Ramos (cell line): ENCODE results near the gene NAV1.

ENCODE experiments used
- in situ Hi-C: fragments of 300-500 bp; cut with MboI; formaldehyde crosslinking; loops from one replicate; pipeline ENCODE4 v1.14.3; 2022; ENCODE audit warnings: low sequenced_read_pairs; ENCODE audit not compliant: unreplicated experiment

NAV1 gene

DNA sequence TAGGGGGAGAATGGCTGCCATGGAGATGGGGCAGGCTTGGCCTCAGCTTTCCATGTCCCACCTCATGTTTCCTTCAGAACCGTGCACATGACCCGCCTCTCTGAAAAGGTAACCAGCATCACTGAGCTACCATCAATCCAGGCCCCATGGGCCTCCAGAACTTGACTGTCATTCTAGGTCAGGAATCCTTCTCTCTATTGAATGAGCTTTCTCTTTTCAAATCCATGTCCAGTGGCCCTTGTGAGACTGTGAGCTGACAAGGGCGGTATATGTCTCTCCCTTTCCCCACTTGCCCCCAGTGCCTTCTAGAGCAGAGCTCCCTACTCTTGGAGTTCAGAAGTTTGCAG lies 36.4 kb upstream of the NAV1 start:
- in situ Hi-C loops = no loop called here

GRCh38 chr1:201503397-201504176 lies 35.3 kb upstream of the NAV1 start:
- in situ Hi-C loops = no loop called here

DNA sequence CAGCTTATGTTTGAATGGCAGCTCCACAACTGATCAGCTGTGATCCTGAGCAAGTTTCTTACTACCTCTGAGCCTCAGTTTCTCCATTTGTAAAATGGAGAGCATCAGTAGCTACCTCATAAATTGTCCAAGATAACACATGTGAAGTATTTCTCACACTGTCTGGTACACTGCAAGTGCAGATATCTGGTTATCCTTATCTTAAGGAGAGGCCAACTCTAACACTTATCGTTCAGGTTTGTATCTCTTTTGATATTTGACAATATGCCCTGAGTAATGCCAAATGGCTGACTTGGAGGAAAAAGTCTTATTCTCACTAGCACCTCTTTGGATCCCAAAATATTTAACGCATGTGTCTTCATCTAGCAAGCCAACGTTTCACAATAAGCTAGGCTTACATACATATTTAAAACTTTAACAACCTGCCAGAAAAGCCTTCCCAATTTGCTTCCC lies 34.7 kb upstream of the NAV1 start:
- in situ Hi-C loops = no loop called here

- in situ Hi-C loops = no loop called here
These were observed 34.0 kb upstream of the NAV1 start for GRCh38 chr1:201504799-201505502.

DNA sequence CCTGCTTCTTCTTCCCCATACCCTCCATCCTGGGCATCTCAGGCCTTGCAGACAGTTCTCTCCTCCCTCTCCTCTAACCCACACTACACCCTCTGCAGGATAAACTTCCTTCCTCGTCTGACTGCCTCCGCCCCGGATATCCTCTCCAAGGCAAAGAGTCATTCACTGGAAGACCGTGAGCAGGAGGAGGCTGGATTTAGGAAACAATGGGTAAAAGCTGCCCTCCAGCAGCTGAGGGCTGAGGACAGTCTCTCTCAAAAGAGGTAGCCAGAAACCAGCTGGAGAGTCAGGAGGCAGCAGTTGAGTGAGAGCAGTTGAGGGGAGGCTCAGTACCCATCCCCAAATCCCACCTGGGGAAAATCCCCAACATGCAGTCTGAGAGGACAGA lies 33.4 kb upstream of the NAV1 start:
- in situ Hi-C loops = no loop called here

DNA sequence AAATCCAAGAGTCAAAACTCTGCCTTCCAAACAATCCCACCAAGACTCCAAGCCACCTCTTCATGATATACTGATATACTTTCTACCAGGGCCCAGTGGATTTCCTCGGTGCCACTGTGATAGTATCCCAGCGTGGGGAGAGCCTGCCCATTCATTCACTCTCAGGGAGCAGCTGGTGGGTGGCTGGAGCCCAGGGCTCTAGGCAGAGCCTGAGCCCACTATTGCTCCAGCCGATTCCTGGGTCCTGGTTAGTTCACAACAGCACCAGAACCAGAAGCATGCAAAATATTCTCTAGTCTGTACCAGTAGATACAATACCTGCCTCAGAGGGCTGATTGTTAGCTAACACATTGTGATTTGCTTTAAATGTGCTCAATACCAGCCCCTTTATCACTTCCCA lies 32.8 kb upstream of the NAV1 start:
- in situ Hi-C loops = no loop called here

- in situ Hi-C loops = no loop called here
These were observed 32.2 kb upstream of the NAV1 start, which contains the start of gene CSRP1 for GRCh38 chr1:201506557-201507359. Gene CSRP1 (minus strand): TSS chr1:201507123. CDS start chr1:201496303, 10,820 bp downstream.

GRCh38 chr1:201507360-201507675 lies 31.6 kb upstream of the NAV1 start:
- in situ Hi-C loops = no loop called here

- in situ Hi-C loops = no loop called here
These were observed 30.1 kb upstream of the NAV1 start for GRCh38 chr1:201508809-201509208.

DNA sequence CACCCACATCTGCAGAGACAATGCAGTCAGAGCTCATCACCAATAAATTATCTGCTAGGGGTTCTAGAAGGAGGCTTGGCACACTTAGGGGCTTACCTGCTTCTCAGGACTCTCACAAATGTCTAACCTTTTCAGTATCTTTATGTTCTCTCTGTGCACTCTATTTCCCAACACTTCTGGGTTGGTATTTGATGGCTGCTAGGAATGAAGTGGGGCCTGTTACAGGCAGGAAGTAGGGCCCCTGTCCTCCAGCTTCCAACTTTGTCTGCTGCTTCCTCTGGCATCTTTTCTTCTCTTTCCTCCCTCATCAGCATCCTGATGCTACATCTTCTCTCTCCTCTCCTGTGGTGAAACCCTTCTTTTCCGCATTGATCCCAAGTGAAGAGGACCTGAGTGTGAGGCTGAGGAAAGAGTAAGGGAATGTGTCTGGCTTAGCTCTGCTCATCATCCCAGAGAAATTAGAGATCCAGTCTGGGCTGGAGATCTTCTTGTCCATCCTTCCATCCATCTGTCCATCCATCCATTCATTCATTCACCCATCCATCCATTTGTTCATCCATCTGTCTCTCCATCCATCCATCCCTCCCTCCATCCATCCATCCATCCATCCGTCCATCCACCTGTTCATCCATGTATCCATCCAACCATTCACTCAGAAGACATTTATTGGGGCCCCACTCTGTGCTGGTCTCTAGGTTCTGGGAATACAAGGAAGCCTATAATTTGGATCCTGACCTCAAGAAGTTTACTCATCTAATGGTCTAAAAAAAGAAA lies 29.1 kb upstream of the NAV1 start:
- in situ Hi-C loops = no loop called here

GRCh38 chr1:201510734-201511133 lies 28.2 kb upstream of the NAV1 start:
- in situ Hi-C loops = no loop called here

DNA sequence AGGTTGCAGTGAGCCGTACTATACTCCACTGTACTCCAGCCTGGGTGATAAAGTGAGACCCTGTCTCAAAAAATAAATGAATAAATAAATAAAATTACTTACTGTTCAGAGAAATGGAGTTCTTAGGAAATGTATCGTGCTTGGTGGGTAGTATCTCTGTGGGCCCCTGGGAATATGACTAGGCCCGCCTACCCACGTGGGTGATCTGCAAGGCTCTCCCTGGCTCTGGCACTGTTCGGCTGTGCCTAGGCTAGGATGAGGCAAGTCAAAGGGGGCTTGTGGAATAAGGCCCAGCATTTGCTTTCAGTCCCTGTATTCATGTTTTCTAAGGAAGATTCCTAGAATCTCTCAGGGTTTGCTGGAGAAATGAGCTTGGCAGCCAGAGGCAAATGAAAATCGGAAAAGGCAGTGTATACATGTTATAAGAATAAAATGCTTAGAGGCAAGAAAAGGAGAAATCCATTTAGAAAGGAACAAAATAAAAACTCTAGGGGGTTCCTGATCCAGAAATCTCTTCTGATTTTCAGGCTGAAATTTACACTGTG lies 27.5 kb upstream of the NAV1 start:
- in situ Hi-C loops = no loop called here

DNA sequence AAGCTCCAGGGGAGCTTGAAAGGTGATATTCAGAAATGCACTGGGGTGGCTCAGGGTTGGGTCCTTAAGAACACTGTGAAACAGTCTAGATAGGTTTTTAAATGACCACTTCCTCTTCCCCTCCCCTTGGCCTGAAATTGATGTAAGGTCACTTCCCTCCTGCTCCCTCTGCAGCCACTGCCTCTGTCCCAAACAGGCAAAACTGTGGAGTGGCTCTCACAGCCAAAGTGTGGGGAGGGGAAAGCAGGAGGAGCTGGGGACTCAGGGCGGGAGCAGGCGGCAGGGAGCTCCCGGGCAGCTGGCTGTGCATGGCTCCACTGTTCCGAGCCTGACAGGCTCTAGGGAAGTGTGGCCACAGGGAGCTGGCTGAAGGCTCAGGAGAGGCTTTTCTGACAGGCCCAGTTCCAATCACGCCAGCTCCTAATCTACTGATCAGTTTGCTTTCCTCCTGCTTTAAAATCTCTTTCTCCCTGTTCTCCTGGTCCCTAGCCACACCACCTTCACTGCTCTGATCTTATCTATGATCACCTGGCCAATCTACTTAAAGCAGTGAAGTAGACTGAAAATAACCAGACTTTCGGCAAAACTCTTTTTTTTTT lies 26.9 kb upstream of the NAV1 start:
- in situ Hi-C loops = no loop called here

GRCh38 chr1:201513498-201514243 lies 25.3 kb upstream of the NAV1 start:
- in situ Hi-C loops = no loop called here

DNA sequence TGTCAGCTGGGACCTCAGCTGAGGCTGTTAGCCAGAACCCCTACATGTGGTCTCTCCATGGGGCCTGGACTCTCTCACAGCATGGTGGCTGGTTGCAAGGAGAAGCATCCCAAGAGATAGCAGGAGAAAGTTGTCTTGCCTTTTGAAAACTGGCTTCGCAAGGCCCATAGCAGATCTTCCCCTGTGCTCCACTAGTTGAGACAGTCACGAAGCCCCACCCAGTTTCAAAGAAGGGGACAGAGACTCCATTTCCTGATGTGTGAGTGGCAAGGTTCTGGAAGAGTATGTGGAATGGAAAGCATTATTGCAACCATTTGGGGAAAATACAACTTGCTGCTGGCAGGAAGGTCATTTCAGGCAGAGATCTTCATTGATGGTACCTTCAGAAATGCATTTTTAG lies 24.5 kb upstream of the NAV1 start:
- in situ Hi-C loops = no loop called here

GRCh38 chr1:201515062-201515750 lies 23.7 kb upstream of the NAV1 start:
- in situ Hi-C loops = loop anchor here (5.0 kb wide), 1 partner anchor 33 kb away; no protein-coding TSS in a partner anchor

GRCh38 chr1:201515895-201516294 lies 23.0 kb upstream of the NAV1 start:
- in situ Hi-C loops = loop anchor here (5.0 kb wide), 1 partner anchor 34 kb away; no protein-coding TSS in a partner anchor

GRCh38 chr1:201516511-201517127 lies 22.3 kb upstream of the NAV1 start:
- in situ Hi-C loops = loop anchor here (5.0 kb wide), 1 partner anchor 34 kb away; no protein-coding TSS in a partner anchor
